DMS53 treated with DMSO at 0.1 percent for 48 hours (cell line): ENCODE results near the gene SLC24A3.

Experiments
- DNase-seq: peaks from one replicate; lab custom pipeline; 2025; ENCODE audit not compliant: unreplicated experiment; lab: John Stamatoyannopoulos, UW

The SLC24A3 gene

GRCh38 chr20:19419396-19419795, 207.0 kb downstream of the SLC24A3 start:
- DNase-seq: no peak

GRCh38 chr20:19423097-19423899, 210.9 kb downstream of the SLC24A3 start:
- DNase-seq: no peak

- DNase-seq: no peak
These were observed 211.6 kb downstream of the SLC24A3 start for GRCh38 chr20:19423900-19424620.

- no peak for DNase-seq
These were observed 213.9 kb downstream of the SLC24A3 start for GRCh38 chr20:19426356-19426755.

GRCh38 chr20:19427480-19427879, 215.0 kb downstream of the SLC24A3 start:
- DNase-seq: no peak

GRCh38 chr20:19427913-19428312, 215.5 kb downstream of the SLC24A3 start:
- DNase-seq: no peak

GRCh38 chr20:19428324-19428723, 215.9 kb downstream of the SLC24A3 start:
- DNase-seq: no peak

GRCh38 chr20:19429538-19429937, 217.1 kb downstream of the SLC24A3 start:
- no peak for DNase-seq

GRCh38 chr20:19430641-19431315, 218.3 kb downstream of the SLC24A3 start:
- no peak for DNase-seq

GRCh38 chr20:19431316-19431700, 218.9 kb downstream of the SLC24A3 start:
- no peak for DNase-seq

- DNase-seq: no peak
These were observed 219.5 kb downstream of the SLC24A3 start for GRCh38 chr20:19431906-19432305.

GRCh38 chr20:19433371-19434350, 221.2 kb downstream of the SLC24A3 start:
- no peak for DNase-seq

GRCh38 chr20:19435316-19435715, 222.9 kb downstream of the SLC24A3 start:
- DNase-seq: no peak

- no peak for DNase-seq
These were observed 223.4 kb downstream of the SLC24A3 start for GRCh38 chr20:19435821-19436220.

- DNase-seq: no peak
These were observed 226.0 kb downstream of the SLC24A3 start for GRCh38 chr20:19438488-19438887.

GRCh38 chr20:19440660-19441527, 228.5 kb downstream of the SLC24A3 start:
- no peak for DNase-seq

GRCh38 chr20:19446246-19446645, 233.8 kb downstream of the SLC24A3 start:
- no peak for DNase-seq

GRCh38 chr20:19448632-19449031, 236.2 kb downstream of the SLC24A3 start:
- DNase-seq: no peak

- DNase-seq: no peak
These were observed 236.6 kb downstream of the SLC24A3 start for GRCh38 chr20:19449051-19449450.
